Liver (tissue), 3 donors: Measurements from ENCODE around the gene EXOC6B.

Source experiments
- EGR1 ChIP-seq, 2 donors: IDR thresholded peaks; 2 replicates each; pipeline ENCODE4 v1.6.1; 2016 to 2018; ENCODE audit warnings: antibody characterized with exemption in 2 of 2, low read depth in 2 of 2
- FOXA1 ChIP-seq: IDR thresholded peaks from 2 replicates; pipeline ENCODE4 v1.6.1; 2016; ENCODE audit warnings: antibody characterized with exemption
- GABPA ChIP-seq, 2 donors: IDR thresholded peaks in 1 of 2; conservative IDR thresholded peaks in 1 of 2; 2 replicates each; pipeline ENCODE4 v1.6.1; 2016; ENCODE audit warnings: antibody characterized with exemption in 2 of 2, mild to moderate bottlenecking in 1 of 2, moderate library complexity in 1 of 2
- JUND ChIP-seq, 2 donors: IDR thresholded peaks; 2 replicates each; pipeline ENCODE4 v1.6.1; 2016; ENCODE audit warnings: antibody characterized with exemption in 2 of 2
- RAD21 ChIP-seq, 2 donors: IDR thresholded peaks; 2 replicates each; pipeline ENCODE4 v1.6.1; 2016; ENCODE audit warnings: antibody characterized with exemption in 2 of 2, mild to moderate bottlenecking in 2 of 2
- RXRA ChIP-seq, 2 donors: IDR thresholded peaks; 2 replicates each; pipeline ENCODE4 v1.6.1; 2017 to 2018; ENCODE audit warnings: antibody characterized with exemption in 2 of 2, mild to moderate bottlenecking in 1 of 2
- SP1 ChIP-seq: IDR thresholded peaks from 2 replicates; pipeline ENCODE4 v1.6.1; 2018; ENCODE audit warnings: antibody characterized with exemption, mild to moderate bottlenecking
- TAF1 ChIP-seq: conservative IDR thresholded peaks from 2 replicates; pipeline ENCODE4 v1.6.1; 2016; ENCODE audit warnings: antibody characterized with exemption, mild to moderate bottlenecking
- YY1 ChIP-seq: IDR thresholded peaks from 2 replicates; pipeline ENCODE4 v1.6.1; 2016; ENCODE audit warnings: antibody characterized with exemption, mild to moderate bottlenecking
- TF ChIP-seq, protein P1 (sequence below): fragments of 150-350 bp; IDR thresholded peaks from 2 replicates; pipeline ENCODE4 v1.5.1; 2017; ENCODE audit warnings: improper control_type of control experiment, low read depth, low read length; ENCODE audit not compliant: missing input control
- TF ChIP-seq, protein P2 (sequence below): IDR thresholded peaks from 2 replicates; pipeline ENCODE4 v1.6.1; 2016; ENCODE audit warnings: antibody characterized with exemption
- donor health status: healthy.
- donor health status: healthy.

DNA sequence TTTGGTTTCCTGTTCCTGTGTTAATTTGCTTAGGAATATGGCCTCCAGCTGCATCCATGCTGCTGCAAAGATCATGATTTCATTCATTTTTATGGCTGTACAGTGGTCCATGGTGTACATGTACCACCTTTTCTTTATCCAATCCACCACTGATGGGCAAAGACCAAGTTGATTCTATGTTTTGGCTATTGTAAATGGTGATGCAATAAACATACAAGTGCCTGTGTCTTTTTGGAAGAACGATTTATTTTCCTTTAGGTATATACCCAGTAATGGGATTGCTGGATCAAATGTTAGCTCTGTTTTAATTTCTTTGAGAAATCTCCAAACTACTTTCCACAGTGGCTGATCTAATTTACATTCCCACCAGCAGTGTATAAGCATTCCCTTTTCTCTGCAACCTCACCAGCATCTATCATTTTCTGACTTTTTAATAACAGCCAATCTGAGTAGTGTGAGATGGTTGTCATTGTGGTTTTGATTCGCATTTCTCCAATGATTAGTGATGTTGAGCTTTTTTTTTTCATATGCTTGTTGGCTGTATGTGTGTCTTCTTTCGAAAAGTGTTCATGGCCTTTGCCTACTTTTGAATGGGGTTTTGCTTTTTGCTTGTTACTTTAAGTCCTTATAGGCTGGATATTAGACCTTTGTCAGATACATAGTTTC is 19.4 kb downstream of the EXOC6B start:
- TF ChIP-seq, protein P1, sequence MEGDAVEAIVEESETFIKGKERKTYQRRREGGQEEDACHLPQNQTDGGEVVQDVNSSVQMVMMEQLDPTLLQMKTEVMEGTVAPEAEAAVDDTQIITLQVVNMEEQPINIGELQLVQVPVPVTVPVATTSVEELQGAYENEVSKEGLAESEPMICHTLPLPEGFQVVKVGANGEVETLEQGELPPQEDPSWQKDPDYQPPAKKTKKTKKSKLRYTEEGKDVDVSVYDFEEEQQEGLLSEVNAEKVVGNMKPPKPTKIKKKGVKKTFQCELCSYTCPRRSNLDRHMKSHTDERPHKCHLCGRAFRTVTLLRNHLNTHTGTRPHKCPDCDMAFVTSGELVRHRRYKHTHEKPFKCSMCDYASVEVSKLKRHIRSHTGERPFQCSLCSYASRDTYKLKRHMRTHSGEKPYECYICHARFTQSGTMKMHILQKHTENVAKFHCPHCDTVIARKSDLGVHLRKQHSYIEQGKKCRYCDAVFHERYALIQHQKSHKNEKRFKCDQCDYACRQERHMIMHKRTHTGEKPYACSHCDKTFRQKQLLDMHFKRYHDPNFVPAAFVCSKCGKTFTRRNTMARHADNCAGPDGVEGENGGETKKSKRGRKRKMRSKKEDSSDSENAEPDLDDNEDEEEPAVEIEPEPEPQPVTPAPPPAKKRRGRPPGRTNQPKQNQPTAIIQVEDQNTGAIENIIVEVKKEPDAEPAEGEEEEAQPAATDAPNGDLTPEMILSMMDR: no peak
- TF ChIP-seq, protein P2, sequence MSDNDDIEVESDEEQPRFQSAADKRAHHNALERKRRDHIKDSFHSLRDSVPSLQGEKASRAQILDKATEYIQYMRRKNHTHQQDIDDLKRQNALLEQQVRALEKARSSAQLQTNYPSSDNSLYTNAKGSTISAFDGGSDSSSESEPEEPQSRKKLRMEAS: no peak
- no peak for TF ChIP-seq SP1
- TF ChIP-seq YY1: no peak
- TF ChIP-seq TAF1: no peak
- TF ChIP-seq RAD21 (IDR thresholded peaks at IDR 0.05): no peak
- no peak for TF ChIP-seq RXRA (IDR thresholded peaks at IDR 0.05)
- no peak for TF ChIP-seq GABPA (IDR thresholded peaks at IDR 0.05 in 1 of 2, conservative IDR thresholded peaks at IDR 0.05 in 1 of 2)
- TF ChIP-seq FOXA1: no peak
- TF ChIP-seq EGR1 (IDR thresholded peaks at IDR 0.05; ENCODE audit: low read depth in 2 of 2): no peak
- no peak for TF ChIP-seq JUND (IDR thresholded peaks at IDR 0.05)
